ENCODE results near the gene C2orf69.

Gene C2orf69, protein sequence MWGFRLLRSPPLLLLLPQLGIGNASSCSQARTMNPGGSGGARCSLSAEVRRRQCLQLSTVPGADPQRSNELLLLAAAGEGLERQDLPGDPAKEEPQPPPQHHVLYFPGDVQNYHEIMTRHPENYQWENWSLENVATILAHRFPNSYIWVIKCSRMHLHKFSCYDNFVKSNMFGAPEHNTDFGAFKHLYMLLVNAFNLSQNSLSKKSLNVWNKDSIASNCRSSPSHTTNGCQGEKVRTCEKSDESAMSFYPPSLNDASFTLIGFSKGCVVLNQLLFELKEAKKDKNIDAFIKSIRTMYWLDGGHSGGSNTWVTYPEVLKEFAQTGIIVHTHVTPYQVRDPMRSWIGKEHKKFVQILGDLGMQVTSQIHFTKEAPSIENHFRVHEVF

DNA sequence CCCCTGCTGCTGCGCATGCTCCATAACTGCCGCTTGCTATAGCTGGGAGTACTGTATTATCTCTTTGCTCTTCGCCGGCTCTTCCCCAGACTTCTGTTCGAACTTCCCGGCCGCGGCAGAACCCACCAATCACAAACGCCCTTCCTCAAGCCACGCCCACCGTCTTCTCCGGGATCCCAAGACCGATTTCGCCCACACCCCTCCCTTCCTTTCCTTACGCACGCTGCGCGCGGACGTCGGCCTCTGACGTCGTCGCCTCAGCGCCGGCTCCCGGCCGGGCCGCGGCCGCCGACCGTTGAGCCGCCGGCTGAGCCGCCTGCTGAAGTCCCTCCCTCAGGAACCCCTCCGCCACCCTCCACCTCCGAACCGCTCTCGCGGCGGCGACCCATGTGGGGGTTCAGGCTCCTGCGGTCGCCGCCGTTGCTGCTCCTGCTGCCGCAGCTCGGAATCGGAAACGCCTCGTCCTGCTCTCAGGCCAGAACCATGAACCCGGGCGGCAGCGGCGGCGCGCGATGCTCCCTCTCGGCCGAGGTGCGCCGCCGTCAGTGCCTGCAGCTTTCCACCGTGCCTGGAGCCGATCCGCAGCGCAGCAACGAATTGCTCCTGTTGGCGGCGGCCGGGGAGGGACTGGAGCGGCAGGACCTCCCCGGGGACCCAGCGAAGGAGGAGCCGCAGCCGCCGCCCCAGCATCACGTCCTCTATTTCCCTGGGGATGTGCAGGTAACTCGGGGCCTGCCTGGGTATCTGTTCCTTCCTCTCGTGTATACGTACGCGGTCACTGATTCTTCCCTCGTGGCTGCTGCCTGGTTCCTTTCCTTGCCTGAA, at the start of gene C2orf69:
TSS of gene C2orf69 (plus strand) at position 242 of the 825 bp plus-strand sequence. CDS start at position 388, 146 bp downstream.
- in situ Hi-C loops (cut with MboI; ENCODE audit: low sequenced_read_pairs), result no loop called here

DNA sequence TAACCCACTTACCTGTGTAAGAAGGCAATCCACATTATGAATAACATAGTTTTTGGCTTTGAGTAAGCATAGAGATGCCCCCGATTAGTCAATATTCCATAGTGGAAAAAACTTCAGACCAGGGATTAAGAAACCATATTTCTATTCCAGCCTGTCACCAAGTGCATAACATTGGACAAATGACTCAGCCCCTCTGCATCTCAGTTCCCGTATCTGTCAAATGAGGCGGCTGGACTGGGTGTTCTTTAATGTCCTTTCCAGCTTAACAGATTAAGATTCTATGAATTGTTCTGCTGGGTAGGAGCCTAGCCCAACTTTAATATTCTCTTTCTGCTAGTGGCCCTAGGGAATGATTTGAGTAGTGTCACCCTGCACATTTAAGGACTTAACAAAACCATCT, 48.3 kb upstream of the C2orf69 start:
- in situ Hi-C loops (cut with MboI; ENCODE audit: low sequenced_read_pairs), result no loop called here

DNA sequence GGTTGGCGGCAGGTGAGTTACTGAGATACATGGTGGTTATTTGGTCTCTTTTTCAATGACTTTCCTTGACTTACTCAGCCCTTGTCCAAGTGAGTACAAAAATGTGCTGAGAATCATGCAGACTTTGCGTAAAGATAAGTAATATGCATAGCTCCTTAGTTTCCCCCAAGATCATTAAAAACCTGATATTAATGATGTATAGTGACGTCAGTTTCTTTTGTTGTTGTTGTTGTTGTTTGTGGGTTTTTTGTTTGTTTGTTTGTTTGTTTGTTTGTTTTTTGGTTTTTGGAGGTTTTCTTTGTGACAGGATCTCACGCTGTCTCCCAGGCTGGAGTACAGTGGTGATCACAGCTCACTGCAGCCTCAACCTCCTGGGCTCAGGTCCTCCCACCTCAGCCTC, 45.2 kb upstream of the C2orf69 start:
- in situ Hi-C loops (cut with MboI; ENCODE audit: low sequenced_read_pairs), result no loop called here

DNA sequence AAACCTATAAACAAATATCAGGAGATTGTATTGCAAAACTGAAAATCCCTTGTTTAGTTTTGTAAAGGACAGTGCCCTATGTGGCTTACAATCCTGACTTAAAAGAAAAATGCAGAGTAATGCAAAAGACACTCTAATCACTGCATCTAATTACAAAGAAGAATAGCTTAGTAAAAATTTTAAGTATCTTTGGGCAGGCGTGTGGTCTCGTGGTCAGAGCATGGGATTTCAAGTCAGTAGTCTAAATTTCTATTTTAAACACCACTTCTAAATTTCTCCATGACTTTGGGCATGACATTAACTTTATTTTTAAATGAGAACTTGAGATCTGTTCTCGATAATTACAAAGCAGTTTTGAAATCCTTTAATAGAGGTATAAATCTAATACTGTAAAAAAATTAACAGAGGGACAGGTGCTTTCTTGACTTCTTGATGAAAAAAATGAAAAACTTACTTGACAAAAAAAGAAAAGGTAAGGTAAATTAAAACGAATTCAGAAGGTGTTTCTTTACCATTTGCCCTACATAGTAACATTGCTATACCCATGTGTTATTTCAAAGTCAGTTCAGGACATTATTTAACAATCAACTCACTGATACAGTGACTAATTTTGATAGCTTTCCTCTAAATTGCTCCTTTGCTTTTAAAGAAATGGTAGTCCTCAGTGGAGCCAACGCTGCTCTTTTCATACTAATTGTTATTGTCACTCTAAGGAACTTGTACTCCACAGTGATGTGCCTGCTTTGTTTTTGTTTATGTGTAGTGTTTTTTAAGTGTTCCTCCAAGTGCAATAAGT, 42.5 kb upstream of the C2orf69 start:
- in situ Hi-C loops (cut with MboI; ENCODE audit: low sequenced_read_pairs), result no loop called here

DNA sequence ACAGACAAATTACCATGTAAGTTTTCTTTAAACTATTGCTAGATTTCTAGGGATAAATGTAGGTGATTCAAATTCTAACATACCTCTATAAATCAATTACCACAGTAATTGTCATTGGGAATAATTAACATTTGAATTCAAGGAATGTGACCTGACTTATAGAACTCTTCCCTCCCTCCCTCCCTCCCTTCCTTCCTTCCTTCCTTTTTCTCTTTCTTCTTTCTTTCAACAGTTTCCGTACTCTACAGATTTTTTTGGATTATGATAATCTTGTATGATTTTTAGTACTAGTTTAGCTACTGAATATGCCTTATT, 41.9 kb upstream of the C2orf69 start:
- in situ Hi-C loops (cut with MboI; ENCODE audit: low sequenced_read_pairs), result no loop called here

DNA sequence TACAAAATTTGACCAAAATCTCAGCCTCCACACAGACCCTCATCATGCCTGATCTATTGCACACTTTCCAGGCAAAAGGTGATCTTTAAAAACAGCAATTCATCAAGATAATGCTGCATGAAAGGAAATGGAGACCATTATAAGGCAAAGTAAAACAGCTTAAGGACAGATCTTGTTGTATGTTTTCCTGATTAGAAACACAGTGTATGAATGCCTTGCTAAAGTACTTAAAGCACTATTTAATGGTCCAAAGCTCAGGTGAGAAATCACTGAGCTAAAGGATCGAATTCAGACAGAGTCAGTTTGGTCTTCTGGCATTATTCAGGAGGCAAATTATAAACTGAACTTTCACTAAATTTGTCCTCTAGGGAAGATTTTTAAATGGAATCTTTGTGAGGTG, 41.4 kb upstream of the C2orf69 start:
- in situ Hi-C loops (cut with MboI; ENCODE audit: low sequenced_read_pairs), result no loop called here

DNA sequence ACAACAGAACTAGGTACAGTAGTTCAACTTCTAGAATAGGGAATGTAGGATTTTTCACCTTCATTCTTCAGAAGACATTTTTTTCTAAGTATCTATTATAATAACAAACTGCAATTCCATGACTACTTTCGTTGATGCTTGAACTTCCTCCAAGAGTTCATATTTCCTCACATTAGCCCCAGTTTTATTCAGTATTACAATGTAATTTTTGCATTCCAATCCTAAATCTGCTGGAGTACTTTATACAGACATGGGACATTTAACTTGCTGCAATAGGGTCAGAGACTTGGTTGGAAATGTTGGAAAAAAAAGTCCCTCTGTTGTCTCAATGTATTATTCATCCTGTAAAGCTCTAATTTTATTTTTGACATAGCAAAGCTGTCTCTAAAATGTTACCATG, 40.5 kb upstream of the C2orf69 start:
- in situ Hi-C loops (cut with MboI; ENCODE audit: low sequenced_read_pairs), result no loop called here

DNA sequence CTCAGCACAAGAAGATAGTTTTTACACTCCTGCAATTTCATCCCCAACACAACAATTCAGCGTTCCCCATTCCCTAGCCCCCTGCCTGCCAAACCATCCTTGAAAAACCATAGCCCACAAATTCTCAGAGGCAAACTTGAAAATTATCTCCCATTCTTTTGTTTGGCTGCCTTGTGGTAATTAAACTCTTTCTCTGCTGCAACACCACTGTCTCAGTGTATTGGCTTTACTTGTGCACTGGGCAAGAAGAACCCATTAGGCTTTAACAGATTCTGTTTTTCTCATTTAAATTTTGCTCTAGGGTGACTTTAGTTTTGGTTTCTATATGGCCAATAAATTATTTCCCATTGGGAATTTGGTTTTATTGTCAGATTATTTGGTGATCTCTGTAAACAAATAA, 36.9 kb upstream of the C2orf69 start:
- in situ Hi-C loops (cut with MboI; ENCODE audit: low sequenced_read_pairs), result no loop called here

DNA sequence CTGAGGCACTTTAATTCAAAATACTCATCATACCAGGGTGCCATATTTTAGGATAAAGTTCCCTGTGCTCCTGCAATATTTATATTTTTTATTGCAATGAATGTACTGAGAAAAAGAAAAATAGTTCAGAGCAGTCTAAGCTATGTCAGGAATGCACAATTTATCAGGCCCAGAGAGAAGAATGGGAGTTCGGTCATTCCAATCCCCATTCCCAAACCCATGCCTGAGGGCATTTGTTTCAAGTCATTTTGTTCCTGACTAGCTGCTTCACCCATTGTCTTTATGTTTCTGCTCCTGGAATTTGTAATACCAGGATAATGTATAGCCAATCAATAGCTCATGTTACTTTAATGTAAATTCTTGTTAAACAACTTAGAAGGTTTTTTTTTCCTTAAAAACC, 35.7 kb upstream of the C2orf69 start:
- in situ Hi-C loops (cut with MboI; ENCODE audit: low sequenced_read_pairs), result no loop called here

DNA sequence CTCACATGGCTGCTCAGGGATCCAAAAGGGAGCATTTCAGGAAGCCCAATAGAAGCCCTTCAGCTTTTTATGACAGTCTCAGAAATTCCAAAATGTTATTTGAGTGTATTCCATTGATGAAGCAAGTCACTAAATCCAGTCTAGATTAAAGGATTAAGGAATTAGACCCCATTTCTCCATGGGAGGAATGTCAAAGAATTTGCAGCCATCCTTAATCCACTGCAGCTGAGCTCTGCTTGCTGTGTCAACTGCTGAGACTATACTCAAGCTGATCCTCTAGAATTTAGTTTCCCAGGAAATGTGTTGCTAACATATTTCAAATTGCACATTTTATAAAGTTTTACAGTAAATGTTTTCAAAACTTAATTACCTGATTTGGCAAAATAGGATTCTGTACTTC, 28.4 kb upstream of the C2orf69 start:
- in situ Hi-C loops (cut with MboI; ENCODE audit: low sequenced_read_pairs), result no loop called here

DNA sequence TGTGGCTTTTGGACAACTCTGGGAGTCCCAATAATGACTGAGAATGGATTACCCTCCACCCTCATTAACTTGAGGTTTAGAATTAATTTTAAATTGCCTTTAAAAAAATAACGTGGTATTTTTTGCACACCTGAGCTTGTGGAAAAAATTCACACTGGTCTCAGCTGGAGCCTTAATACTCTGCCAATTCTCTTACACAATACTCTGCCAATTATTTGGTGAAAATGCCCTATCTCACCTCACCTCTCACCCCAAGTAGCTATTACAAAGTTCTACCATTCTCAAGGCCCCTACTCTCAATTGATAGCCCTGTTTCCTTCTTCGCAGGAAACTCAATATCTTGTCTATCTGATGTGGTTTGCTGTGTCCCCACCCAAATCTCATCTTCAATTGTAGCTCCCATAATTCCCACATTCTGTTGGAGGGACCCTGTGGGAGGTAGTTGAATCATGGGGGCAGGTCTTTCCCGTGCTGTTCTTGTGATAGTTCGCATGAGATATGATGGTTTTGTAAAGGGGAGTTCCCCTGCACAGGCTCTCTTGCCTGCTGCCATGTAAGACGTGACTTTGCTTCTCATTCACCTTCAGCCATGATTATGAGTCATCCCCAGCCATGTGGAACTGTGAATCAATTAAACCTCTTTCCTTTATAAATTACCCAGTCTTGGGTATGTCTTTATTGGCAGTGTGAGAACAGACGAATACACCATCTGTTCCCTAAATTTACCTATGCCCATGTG, 27.4 kb upstream of the C2orf69 start:
- in situ Hi-C loops (cut with MboI; ENCODE audit: low sequenced_read_pairs), result no loop called here

DNA sequence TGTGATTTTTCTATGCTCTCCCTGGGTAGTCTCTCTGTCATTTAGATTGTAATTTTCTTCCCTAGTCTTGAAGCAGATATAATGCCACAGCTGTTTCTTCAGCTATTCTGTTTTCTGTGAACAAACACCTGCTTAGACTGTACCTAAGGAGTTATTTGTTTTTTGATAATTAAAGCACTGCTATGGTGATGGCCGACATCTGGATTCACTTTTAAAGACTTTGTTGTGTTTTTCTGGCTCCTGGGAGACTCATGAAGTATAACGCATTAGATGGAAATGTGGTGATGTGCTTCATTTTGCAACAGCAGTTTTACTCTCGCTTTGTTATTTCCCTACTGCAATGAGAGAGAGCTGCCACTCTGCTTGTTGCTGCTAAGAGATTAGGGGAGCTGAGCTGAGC, 15.7 kb upstream of the C2orf69 start:
- in situ Hi-C loops (cut with MboI; ENCODE audit: low sequenced_read_pairs), result no loop called here

DNA sequence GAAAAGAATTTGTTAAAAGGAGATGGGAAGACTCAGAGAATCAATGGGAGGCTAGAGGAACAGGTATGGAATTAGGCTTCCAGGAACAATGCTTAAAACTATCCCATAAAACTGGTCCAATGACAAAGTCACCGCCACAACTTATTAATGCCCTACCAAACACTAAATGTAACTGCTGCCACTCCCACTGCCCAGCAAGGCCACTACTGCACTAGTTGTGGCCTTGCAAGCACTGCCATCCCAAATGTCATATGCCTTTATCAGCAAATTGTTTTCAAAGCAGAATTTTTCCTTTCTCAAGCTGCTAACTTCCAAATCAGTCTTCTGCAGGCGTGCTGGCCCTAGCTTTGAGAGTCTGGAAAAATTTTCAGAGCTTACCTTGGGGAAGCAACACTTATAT, 14.5 kb upstream of the C2orf69 start:
- in situ Hi-C loops (cut with MboI; ENCODE audit: low sequenced_read_pairs), result no loop called here

DNA sequence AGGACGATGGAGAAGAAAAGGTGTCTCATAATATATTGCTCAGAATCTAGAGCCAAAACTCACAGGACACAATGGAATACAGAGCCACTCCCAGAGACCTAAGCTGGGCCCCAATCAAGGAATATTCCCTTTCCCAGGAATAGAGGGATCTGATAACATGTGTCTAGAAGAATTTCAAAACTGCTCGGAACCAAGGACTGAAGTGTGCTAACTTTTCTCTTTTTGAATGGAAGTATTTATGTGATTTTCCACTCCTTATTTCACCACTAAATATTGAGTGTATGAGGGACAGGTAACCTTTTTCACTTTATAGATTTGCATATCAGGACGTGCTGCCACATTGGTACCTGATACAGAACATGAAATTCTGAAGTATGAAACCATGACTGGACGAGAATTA, 9.2 kb upstream of the C2orf69 start:
- in situ Hi-C loops (cut with MboI; ENCODE audit: low sequenced_read_pairs), result no loop called here

DNA sequence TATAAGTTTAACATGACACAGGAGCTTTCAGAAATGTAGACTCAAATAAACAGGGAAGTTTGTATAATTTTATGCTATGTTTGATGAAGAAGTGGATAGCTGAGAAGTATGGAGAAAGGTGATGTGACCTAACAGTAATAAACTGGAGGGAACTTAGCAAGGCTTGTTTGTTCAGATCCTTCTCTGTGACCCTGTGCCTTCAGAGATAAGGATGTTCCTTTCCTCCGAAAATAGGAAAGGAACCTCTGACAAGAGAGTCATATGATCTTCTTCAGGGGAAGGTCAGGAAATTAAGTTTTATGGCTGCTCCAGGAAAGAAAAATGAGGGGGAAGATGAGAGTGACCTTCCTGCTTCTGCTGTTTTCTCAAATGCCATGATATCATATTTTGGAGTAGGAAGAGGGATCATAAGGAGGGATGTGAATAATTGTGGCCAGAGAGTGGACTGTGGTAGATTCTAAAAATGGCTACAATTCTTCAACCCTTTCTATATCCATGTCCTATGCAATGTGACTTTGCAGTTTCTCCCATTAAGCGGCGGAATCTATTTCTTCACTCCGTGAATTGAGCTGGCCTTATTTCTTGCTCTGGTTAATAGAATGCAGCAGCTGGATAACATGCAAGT, 8.5 kb upstream of the C2orf69 start:
- in situ Hi-C loops (cut with MboI; ENCODE audit: low sequenced_read_pairs), result no loop called here

DNA sequence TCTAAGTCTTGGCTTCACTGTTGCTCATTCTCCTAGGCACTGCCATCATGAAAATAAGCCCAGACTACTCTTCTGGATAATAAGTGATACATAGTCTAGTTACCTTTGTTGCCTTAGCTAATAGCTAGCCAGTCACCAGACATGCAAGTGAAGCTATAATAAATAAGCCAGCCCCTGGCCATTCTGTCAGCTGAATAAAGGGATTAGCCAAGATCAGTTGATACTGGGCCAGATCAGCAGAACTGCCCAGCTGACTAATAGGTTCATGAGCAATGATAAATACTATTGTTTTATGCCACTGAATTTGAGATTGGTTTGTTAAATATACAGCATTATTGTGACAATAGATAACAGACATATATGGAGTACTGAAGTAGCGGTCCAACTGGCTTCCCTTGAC, 8.0 kb upstream of the C2orf69 start:
- in situ Hi-C loops (cut with MboI; ENCODE audit: low sequenced_read_pairs), result no loop called here

DNA sequence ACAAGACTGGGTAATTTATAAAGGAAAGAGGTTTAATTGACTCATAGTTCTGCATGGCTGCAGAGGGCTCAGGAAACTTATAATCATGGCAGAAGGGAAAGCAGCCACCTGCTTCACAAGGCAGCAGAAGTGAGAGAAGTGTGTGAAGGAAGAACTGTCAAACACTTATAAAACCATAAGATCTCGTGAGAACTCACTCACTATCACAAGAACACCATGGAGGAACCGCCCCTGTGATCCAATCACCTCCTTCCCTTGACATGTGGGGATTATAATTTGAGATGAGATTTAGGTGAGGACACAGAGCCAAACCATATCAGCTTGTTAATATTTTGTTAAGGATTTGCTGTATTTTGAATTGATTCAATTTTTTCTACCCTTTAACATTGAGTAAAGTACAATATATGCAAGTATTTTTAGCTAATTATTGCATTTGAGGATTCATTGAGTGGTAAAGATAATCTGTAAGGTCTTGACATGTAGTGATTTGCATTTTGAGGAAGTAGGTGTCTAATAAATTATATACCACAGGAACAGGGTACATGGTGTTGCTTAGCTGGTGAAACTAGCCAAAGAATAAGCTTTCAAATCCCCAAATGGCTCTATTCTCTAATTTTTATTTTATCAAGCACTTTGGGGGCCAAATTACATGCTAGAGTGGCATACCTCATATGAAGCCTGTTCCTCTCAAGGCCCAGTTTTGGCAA, 3.9 kb upstream of the C2orf69 start:
- in situ Hi-C loops (cut with MboI; ENCODE audit: low sequenced_read_pairs), result no loop called here

DNA sequence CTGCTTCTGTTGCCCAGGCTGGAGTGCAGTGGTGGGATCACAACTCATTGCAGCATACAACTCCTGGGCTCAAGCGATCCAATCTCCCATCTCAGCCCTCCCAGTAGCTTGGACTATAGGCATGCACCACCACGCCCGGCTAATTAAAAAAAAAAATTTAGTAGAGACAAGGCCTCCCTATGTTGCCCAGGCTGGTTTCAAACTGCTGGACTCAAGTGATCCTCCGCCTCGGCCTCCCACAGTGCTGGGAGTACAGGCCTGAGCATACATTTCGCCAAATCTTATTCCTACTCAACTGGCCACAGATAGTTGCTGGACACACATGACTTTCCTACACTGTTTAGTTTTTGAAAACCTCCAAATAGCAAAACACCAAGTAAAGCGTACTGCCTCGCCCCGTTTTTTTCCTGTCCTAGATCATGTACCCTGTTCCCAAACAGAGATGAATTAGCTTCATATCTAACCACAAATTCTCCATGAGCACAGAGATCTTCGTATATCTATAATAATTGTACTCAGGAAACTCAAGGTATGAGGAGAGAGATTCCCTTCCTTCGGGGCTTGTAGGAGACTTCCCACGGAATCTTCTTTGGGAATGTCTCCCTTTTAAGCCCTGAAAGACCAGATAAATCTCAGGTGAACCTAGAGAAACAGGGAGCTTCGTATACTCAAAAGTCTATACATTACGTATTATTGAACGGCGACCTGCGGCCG, 598 bp upstream of the C2orf69 start:
- in situ Hi-C loops (cut with MboI; ENCODE audit: low sequenced_read_pairs), result no loop called here

DNA sequence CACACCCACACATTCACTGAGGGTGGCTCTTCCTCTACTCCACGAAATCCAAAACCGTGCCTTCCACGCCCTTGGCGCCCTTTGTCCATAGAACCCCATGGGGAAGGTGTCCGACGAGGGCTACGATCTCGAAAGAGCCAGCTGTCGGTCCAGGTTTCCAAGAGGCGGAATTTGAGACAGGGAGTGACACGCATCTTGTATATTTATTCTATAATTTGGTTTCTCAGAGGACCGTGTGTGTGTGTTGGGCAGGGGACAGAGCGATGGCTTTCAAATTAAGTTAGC, 726 bp downstream of the C2orf69 start:
- in situ Hi-C loops (cut with MboI; ENCODE audit: low sequenced_read_pairs), result no loop called here

All from HL-60/S4 (cell line).